GM12864 (cell line): Measurements from ENCODE around the gene RGL3.
"Not testable (repeated sequence)": the region's sequence is repeated elsewhere in the genome, so short reads cannot be mapped to it uniquely, and the experiment has no call there.

Experiments
- DNase-seq: peaks from one replicate; pipeline ENCODE4 v3.0.0-alpha.2; 2011; ENCODE audit warnings: low read depth
- H3K4me3 ChIP-seq: 2 replicates; pipeline ENCODE4 v1.5.1; 2011; ENCODE audit warnings: mild to moderate bottlenecking, low read depth, low read length, control low read depth
- CTCF ChIP-seq: IDR thresholded peaks from 2 replicates; pipeline ENCODE4 v1.5.1; 2011; ENCODE audit warnings: low read depth, mild to moderate bottlenecking, moderate library complexity, low read length, control low read depth, inconsistent platforms; ENCODE audit errors: missing control alignments

Gene RGL3

GRCh38 chr19:11387162-11388034 lies 31.7 kb downstream of the RGL3 start:
- no peak overlapping the region for H3K4me3 ChIP-seq
- TF ChIP-seq CTCF: no peak
- no peak for DNase-seq

DNA sequence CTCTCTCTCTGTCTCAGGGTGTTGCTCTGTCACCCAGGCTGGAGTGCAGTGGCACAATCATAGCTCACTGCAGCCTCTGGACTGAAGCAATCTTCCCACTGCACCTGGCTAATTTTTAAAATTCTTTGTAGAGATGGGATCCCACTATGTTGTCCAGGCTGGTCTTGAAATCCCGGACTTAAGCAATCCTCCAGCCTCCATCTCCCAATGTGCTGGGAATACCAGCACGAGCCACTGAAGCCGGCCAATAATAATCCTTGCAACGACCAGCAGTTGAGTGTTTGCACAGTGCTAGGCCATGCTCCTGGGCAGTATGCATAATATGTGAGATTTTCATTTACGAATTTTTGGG lies 34.4 kb downstream of the RGL3 start:
- no peak overlapping the region for H3K4me3 ChIP-seq
- TF ChIP-seq CTCF: no peak
- DNase-seq: no peak

DNA sequence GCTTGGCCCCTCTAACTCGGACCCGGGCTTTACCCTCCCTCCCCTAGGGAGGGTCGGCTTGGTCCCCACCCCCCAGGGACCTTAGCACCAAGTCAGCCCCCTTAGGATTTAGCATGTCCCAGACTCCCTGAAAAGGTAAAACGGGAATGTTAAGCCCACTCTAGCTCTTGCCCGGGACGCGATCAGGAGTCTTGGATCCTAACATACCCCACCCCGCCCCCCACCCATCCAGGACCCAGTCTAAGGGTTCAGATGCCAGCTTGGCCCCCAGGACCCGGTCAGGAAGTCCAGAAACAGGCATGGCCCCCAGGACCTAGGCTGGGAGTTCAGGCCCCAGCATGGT lies 35.4 kb downstream of the RGL3 start:
- no peak overlapping the region for H3K4me3 ChIP-seq
- TF ChIP-seq CTCF: no peak
- DNase-seq: no peak

- H3K4me3 ChIP-seq: no peak overlapping the region
- DNase-seq: no peak
Observed at GRCh38 chr19:11382898-11383705, 36.0 kb downstream of the RGL3 start.

GRCh38 chr19:11380653-11381537 lies 38.2 kb downstream of the RGL3 start:
- DNase-seq: peak; percentile 96
- TF ChIP-seq CTCF: peak; percentile 85
- peak overlapping the region; percentile 91 for H3K4me3 ChIP-seq

More at GRCh38 chr19:11382898-11383705, 36.0 kb downstream of the RGL3 start:
- TF ChIP-seq CTCF: peak; percentile 81

DNA sequence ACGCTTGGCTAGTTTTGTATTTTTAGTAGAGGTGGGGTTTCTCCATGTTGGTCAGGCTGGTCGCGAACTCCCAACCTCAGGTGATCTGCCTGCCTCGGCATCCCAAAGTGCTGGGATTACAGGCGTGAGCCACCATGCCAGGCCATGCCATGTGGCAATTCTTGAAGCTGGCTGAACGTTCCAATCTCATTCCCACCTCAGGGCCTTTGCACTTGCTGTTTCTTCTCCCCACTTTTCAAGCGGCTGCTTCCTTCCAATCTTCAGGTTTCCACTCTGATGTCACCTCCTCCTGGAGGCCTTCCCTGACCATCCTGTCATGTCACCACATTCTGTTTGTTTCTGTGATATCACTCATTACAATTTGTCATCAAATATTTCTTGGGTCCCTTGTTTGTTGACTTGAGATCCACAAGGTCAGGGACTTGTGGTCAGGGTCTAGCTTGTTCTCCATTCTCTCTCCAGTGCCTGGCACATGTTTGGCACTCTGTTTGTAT lies 39.2 kb downstream of the RGL3 start:
- no peak for DNase-seq
- no peak for TF ChIP-seq CTCF
- peak overlapping the region; percentile 91 for H3K4me3 ChIP-seq

DNA sequence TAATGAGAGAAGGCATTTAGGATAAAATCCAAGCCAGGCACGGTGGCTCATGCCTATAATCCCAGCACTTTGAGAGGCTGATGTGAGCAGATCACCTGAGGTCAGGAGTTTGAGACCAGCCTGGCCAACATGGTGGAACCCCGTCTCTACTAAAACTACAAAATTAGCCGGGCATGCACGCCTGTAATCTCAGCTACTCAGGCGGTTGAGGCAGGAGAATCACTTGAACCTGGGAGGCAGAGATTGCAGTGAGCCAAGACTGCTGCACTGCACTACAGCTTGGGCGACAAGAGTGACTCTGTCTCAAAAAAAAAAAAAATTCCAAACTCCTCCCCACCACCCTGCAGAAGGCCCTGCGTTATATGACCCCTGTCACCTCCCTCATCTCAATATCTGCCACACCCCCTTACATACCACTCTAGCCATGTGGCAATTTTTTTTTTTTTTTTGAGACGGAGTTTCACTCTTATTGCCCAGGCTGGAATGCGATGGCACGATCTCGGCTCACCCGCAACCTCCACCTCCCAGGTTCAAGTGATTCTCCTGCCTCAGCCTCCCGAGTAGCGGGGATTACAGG lies 39.8 kb downstream of the RGL3 start:
- DNase-seq, H3K4me3 ChIP-seq: not testable (repeated sequence)
